CD4-positive, alpha-beta T cell (primary cell): ENCODE data around the gene TWSG1. TPM values are rescaled to one million over a fixed set of nuclear protein-coding genes. Genes with fewer than 3 reads are reported as not detected.

Experiments
- ATAC-seq: fragments of 200-7000 bp; cut with Tn5 transposase; one replicate; pipeline ENCODE4 v1.10.0; 2022; ENCODE audit warnings: mild to moderate bottlenecking; ENCODE audit not compliant: poor library complexity
- CTCF ChIA-PET: fragments of 350-600 bp; sonication (Branson Sonifier 250); formaldehyde crosslinking; loops from one replicate; lab custom pipeline; 2021; ENCODE audit warnings: antibody characterized with exemption, inconsistent platforms; lab: Charles Lee
- POLR2A ChIA-PET: fragments of 350-600 bp; sonication (Branson Sonifier 250); formaldehyde crosslinking; loops from one replicate; lab custom pipeline; 2021; ENCODE audit warnings: antibody characterized with exemption, inconsistent platforms; lab: Charles Lee
- DNase-seq, 14 experiments: peaks; one replicate each; pipeline ENCODE4 v3.0.0-alpha.2; 2013 to 2020; ENCODE audit warnings: mixed read lengths in 2 of 14
- H3K27ac ChIP-seq, 2 donors: one replicate each; pipeline versions ENCODE4 v1.5.1 to v1.7.0; 2013; ENCODE audit warnings: low read length in 2 of 2, low read depth in 1 of 2, mild to moderate bottlenecking in 1 of 2
- H3K27me3 ChIP-seq, 2 experiments: 1 replicate in 1 of 2; 2 replicates in 1 of 2; pipeline versions ENCODE4 v1.6.1 to v1.7.0; 2013; ENCODE audit warnings: low read length in 2 of 2, control low read depth in 1 of 2, mild to moderate bottlenecking in 1 of 2, moderate library complexity in 1 of 2; ENCODE audit not compliant: insufficient read depth in 2 of 2, control insufficient read depth in 1 of 2
- H3K36me3 ChIP-seq: one replicate; pipeline ENCODE4 v1.6.1; 2013; ENCODE audit warnings: low read length, control low read depth; ENCODE audit not compliant: insufficient read depth
- H3K4me1 ChIP-seq: one replicate; pipeline ENCODE4 v1.6.1; 2013; ENCODE audit warnings: low read length, control low read depth; ENCODE audit not compliant: insufficient read depth
- H3K4me3 ChIP-seq: one replicate; pipeline ENCODE4 v1.5.1; 2013; ENCODE audit warnings: mild to moderate bottlenecking, low read length, moderate library complexity
- H3K9me3 ChIP-seq, 2 experiments: 1 replicate in 1 of 2; 2 replicates in 1 of 2; pipeline versions ENCODE4 v1.6.1 to v1.7.0; 2013; ENCODE audit warnings: low read length in 2 of 2, mild to moderate bottlenecking in 2 of 2, control low read depth in 1 of 2, moderate library complexity in 1 of 2; ENCODE audit not compliant: control insufficient read depth in 1 of 2, insufficient read depth in 1 of 2
- H3K27ac Mint-ChIP-seq: one replicate; pipeline ENCODE4 v1.8.0; 2020; ENCODE audit warnings: mixed read lengths
- H3K27me3 Mint-ChIP-seq: one replicate; pipeline ENCODE4 v1.8.0; 2021; ENCODE audit warnings: mixed read lengths
- H3K36me3 Mint-ChIP-seq: one replicate; pipeline ENCODE4 v1.8.0; 2021; ENCODE audit warnings: low read depth, mixed read lengths
- H3K4me1 Mint-ChIP-seq: one replicate; pipeline ENCODE4 v1.8.0; 2021; ENCODE audit warnings: low read depth, mixed read lengths
- H3K4me3 Mint-ChIP-seq: one replicate; pipeline ENCODE4 v1.8.0; 2020; ENCODE audit warnings: mild to moderate bottlenecking, mixed read lengths
- H3K9me3 Mint-ChIP-seq: one replicate; pipeline ENCODE4 v1.8.0; 2020; ENCODE audit warnings: mixed read lengths
- CTCF ChIP-seq: fragments of 200-600 bp; IDR thresholded peaks from one replicate; pipeline ENCODE4 v1.8.0; 2022; ENCODE audit warnings: antibody characterized with exemption, mild to moderate bottlenecking
- intact Hi-C, 2 experiments: fragments of 100-400 bp; cut with DNase I in 1 of 2; cut with micrococcal nuclease in 1 of 2; formaldehyde crosslinking; loops; one replicate each; pipeline versions ENCODE4 v1.15.1 to v1.9.0; 2023 to 2025; cut with DNase I, micrococcal nuclease
- total RNA-seq, 174 experiments: library from RNA in 2 of 174; stranded (reverse) in 2 of 174; gene quantifications; one replicate each; pipeline ENCODE4 v1.2.3 and lab custom pipeline; 2021 to 2026

TWSG1 gene
- total RNA-seq, 2 experiments from 2014 or later: 2.8 TPM

- Mint-ChIP-seq H3K27me3 (peaks cover 24% of the 10 kb centered on the region), H3K4me1 (no peaks in the 10 kb centered on the region), H3K36me3 (no peaks in the 10 kb centered on the region), H3K9me3 (peaks cover 3% of the 10 kb centered on the region), H3K27ac (no peak overlapping the region), H3K4me3 (no peak overlapping the region)
- no peak overlapping the region for H3K27ac ChIP-seq
- no peak for DNase-seq
- H3K27me3 ChIP-seq: peaks cover 0 to 16% of the 10 kb centered on the region in 2 experiments
- TF ChIP-seq CTCF: no peak
- ChIA-PET CTCF (no interaction called here), POLR2A (no interaction called here)
- intact Hi-C loops: loop anchor here in 1 of 2 experiments (2.0 kb wide), 1 partner anchor 23 kb away; no protein-coding TSS in a partner anchor
- no peak for ATAC-seq
- no peaks in the 10 kb centered on the region for H3K36me3 ChIP-seq
- peaks cover 0 to 9% of the 10 kb centered on the region in 2 experiments for H3K9me3 ChIP-seq
- no peak overlapping the region for H3K4me3 ChIP-seq
- H3K4me1 ChIP-seq: no peaks in the 10 kb centered on the region
Measured at GRCh38 chr18:9321736-9322135, 12.8 kb upstream of the TWSG1 start.

- no peaks in the 10 kb centered on the region for H3K4me1 ChIP-seq
- no peaks in the 10 kb centered on the region for H3K36me3 Mint-ChIP-seq
- no peak overlapping the region for H3K4me3 ChIP-seq
- peaks cover 0 to 16% of the 10 kb centered on the region in 2 experiments for H3K27me3 ChIP-seq
- no peak for ATAC-seq
- POLR2A ChIA-PET: no interaction called here
- H3K27ac ChIP-seq: no peak overlapping the region
- H3K9me3 ChIP-seq: peaks cover 0 to 9% of the 10 kb centered on the region in 2 experiments
- no peak overlapping the region for H3K27ac Mint-ChIP-seq
- no peaks in the 10 kb centered on the region for H3K36me3 ChIP-seq
- DNase-seq: no peak
- CTCF ChIA-PET: no interaction called here
- H3K4me1 Mint-ChIP-seq: no peaks in the 10 kb centered on the region
- TF ChIP-seq CTCF: no peak
- peaks cover 3% of the 10 kb centered on the region for H3K9me3 Mint-ChIP-seq
- peaks cover 22% of the 10 kb centered on the region for H3K27me3 Mint-ChIP-seq
- intact Hi-C loops: no loop called here
- no peak overlapping the region for H3K4me3 Mint-ChIP-seq
Measured at GRCh38 chr18:9322744-9323143, 11.8 kb upstream of the TWSG1 start.

- H3K9me3 ChIP-seq: peaks cover 0 to 9% of the 10 kb centered on the region in 2 experiments
- Mint-ChIP-seq H3K9me3 (peaks cover 3% of the 10 kb centered on the region), H3K4me1 (no peaks in the 10 kb centered on the region), H3K4me3 (no peak overlapping the region), H3K27ac (no peak overlapping the region), H3K27me3 (peaks cover 19% of the 10 kb centered on the region), H3K36me3 (no peaks in the 10 kb centered on the region)
- H3K4me3 ChIP-seq: no peak overlapping the region
- H3K4me1 ChIP-seq: no peaks in the 10 kb centered on the region
- no peak for ATAC-seq
- ChIA-PET POLR2A (no interaction called here), CTCF (no interaction called here)
- H3K36me3 ChIP-seq: no peaks in the 10 kb centered on the region
- no peak for TF ChIP-seq CTCF
- intact Hi-C loops: no loop called here
- H3K27me3 ChIP-seq: peaks cover 0 to 16% of the 10 kb centered on the region in 2 experiments
- DNase-seq: no peak
- no peak overlapping the region for H3K27ac ChIP-seq
Measured at GRCh38 chr18:9323750-9324445, 10.7 kb upstream of the TWSG1 start.
